ENCODE measurements around the gene NKX1-2.

DNA sequence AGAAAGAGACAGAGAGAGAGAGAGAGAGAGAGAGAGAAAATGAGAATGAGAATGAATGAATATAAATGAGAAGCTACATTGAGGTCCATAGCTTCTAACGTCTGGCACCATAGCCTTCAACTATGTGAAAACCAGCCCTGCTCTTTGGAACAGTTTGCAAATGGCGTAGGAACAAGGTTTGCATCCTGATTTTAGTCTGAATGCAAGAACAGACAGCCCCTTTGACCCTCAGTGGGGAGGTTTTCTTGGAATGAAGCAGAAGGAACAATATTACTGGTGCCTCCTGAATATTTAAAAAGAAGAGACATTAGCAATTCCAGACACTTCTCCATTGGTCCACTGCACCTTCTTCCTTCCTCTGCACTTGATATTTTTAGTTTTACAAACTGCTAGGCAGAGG lies 34.8 kb upstream of the NKX1-2 start:
- TF ChIP-seq CTCF (IDR thresholded peaks at IDR 0.05) = no peak
- no peak for TF ChIP-seq POLR2A (IDR thresholded peaks at IDR 0.05)
